Stimulated activated CD8-positive, alpha-beta memory T cell treated with anti-CD3 and anti-CD28 coated beads, Interleukin-7, amount 100 ng/mL, for 1 hour (primary cell): ENCODE results near the gene XPC.
A peak's percentile ranks its signal among the peaks of the same experiment; 100 is the strongest.
"Not testable (repeated sequence)": the region's sequence is repeated elsewhere in the genome, so short reads cannot be mapped to it uniquely, and the experiment has no call there.

Experiments
- DNase-seq, 2 donors: peaks; one replicate each; pipeline ENCODE4 v3.0.0-alpha.2; 2020; ENCODE audit warnings: low read depth in 2 of 2

XPC gene

GRCh38 chr3:14133188-14133800 lies 45.1 kb downstream of the XPC start:
- DNase-seq: no peak

GRCh38 chr3:14132689-14133088 lies 45.7 kb downstream of the XPC start:
- no peak for DNase-seq

GRCh38 chr3:14132120-14132519 lies 46.3 kb downstream of the XPC start:
- no peak for DNase-seq

GRCh38 chr3:14131134-14131533 lies 47.3 kb downstream of the XPC start:
- DNase-seq: no peak

GRCh38 chr3:14130707-14131106 lies 47.7 kb downstream of the XPC start:
- DNase-seq: no peak

- no peak for DNase-seq
Measured at GRCh38 chr3:14130230-14130629, 48.2 kb downstream of the XPC start.

GRCh38 chr3:14129296-14129695 lies 49.1 kb downstream of the XPC start:
- DNase-seq: no peak

GRCh38 chr3:14128724-14129123 lies 49.7 kb downstream of the XPC start:
- no peak for DNase-seq

- DNase-seq: no peak
Measured at GRCh38 chr3:14127516-14128161, 50.8 kb downstream of the XPC start.

- DNase-seq: no peak
Measured at GRCh38 chr3:14126887-14127505, 51.4 kb downstream of the XPC start.

- no peak for DNase-seq
Measured at GRCh38 chr3:14126017-14126886, 52.1 kb downstream of the XPC start.

- peak; percentile 29 to 35 for DNase-seq
Measured at GRCh38 chr3:14125193-14126016, 53.0 kb downstream of the XPC start.

- DNase-seq: peak; percentile 94 to 97
Measured at GRCh38 chr3:14124615-14125192, 53.7 kb downstream of the XPC start, which contains the start of the genes CHCHD4 and TMEM43. Gene CHCHD4, minus strand, starts transcription at chr3:14124870. Its CDS starts 194 bp downstream, at chr3:14124676. Gene TMEM43, plus strand, starts transcription at chr3:14125052. Its CDS starts 142 bp downstream, at chr3:14125194.

- DNase-seq: peak; percentile 26 to 36
Measured at GRCh38 chr3:14124223-14124614, 54.2 kb downstream of the XPC start.

- DNase-seq: no peak
Measured at GRCh38 chr3:14123308-14124222, 54.8 kb downstream of the XPC start.

GRCh38 chr3:14122301-14122700 lies 56.1 kb downstream of the XPC start:
- DNase-seq: no peak

GRCh38 chr3:14121859-14122258 lies 56.5 kb downstream of the XPC start:
- DNase-seq: no peak

- not testable (repeated sequence) for DNase-seq
Measured at GRCh38 chr3:14120921-14121448, 57.4 kb downstream of the XPC start.

GRCh38 chr3:14120111-14120920 lies 58.1 kb downstream of the XPC start:
- no peak for DNase-seq
